ENCODE data around the gene IL1RL2.

IL1RL2 gene

GRCh38 chr2:102158011-102158755 lies 28.6 kb upstream of the IL1RL2 start:
- no peak for DNase-seq (ENCODE audit: low read depth)

- no peak for DNase-seq (ENCODE audit: low read depth)
Measured at GRCh38 chr2:102159295-102159694, 27.5 kb upstream of the IL1RL2 start.

- DNase-seq (ENCODE audit: low read depth) = peak; percentile 64
Measured at GRCh38 chr2:102166189-102166845, 20.5 kb upstream of the IL1RL2 start.

GRCh38 chr2:102168026-102168771 lies 18.6 kb upstream of the IL1RL2 start:
- DNase-seq (ENCODE audit: low read depth) = no peak

GRCh38 chr2:102171946-102172345 lies 14.9 kb upstream of the IL1RL2 start:
- DNase-seq (ENCODE audit: low read depth) = no peak

GRCh38 chr2:102172745-102173144 lies 14.1 kb upstream of the IL1RL2 start:
- DNase-seq (ENCODE audit: low read depth) = no peak

GRCh38 chr2:102176172-102176571 lies 10.7 kb upstream of the IL1RL2 start:
- no peak for DNase-seq (ENCODE audit: low read depth)

- DNase-seq (ENCODE audit: low read depth) = no peak
Measured at GRCh38 chr2:102177814-102178478, 8.9 kb upstream of the IL1RL2 start.

GRCh38 chr2:102179061-102179460 lies 7.8 kb upstream of the IL1RL2 start:
- no peak for DNase-seq (ENCODE audit: low read depth)

GRCh38 chr2:102179788-102180686 lies 6.8 kb upstream of the IL1RL2 start:
- no peak for DNase-seq (ENCODE audit: low read depth)

- no peak for DNase-seq (ENCODE audit: low read depth)
Measured at GRCh38 chr2:102180687-102180999, 6.2 kb upstream of the IL1RL2 start.

- DNase-seq (ENCODE audit: low read depth) = no peak
Measured at GRCh38 chr2:102181376-102181775, 5.4 kb upstream of the IL1RL2 start.

GRCh38 chr2:102181919-102182635 lies 4.7 kb upstream of the IL1RL2 start:
- DNase-seq (ENCODE audit: low read depth) = no peak

- DNase-seq (ENCODE audit: low read depth) = no peak
Measured at GRCh38 chr2:102184018-102184417, 2.8 kb upstream of the IL1RL2 start.

GRCh38 chr2:102184568-102184967 lies 2.3 kb upstream of the IL1RL2 start:
- no peak for DNase-seq (ENCODE audit: low read depth)

GRCh38 chr2:102185347-102185746 lies 1.5 kb upstream of the IL1RL2 start:
- DNase-seq (ENCODE audit: low read depth) = no peak

- DNase-seq (ENCODE audit: low read depth) = peak; percentile 15
Measured at GRCh38 chr2:102187496-102188150, 800 bp downstream of the IL1RL2 start.

GRCh38 chr2:102190430-102191107 lies 3.7 kb downstream of the IL1RL2 start:
- DNase-seq (ENCODE audit: low read depth) = no peak

- no peak for DNase-seq (ENCODE audit: low read depth)
Measured at GRCh38 chr2:102191501-102191900, 4.7 kb downstream of the IL1RL2 start.

GRCh38 chr2:102193074-102193473 lies 6.3 kb downstream of the IL1RL2 start:
- no peak for DNase-seq (ENCODE audit: low read depth)

Data from GM04504 (cell line).